ENCODE measurements around the gene SDC3.

DNA sequence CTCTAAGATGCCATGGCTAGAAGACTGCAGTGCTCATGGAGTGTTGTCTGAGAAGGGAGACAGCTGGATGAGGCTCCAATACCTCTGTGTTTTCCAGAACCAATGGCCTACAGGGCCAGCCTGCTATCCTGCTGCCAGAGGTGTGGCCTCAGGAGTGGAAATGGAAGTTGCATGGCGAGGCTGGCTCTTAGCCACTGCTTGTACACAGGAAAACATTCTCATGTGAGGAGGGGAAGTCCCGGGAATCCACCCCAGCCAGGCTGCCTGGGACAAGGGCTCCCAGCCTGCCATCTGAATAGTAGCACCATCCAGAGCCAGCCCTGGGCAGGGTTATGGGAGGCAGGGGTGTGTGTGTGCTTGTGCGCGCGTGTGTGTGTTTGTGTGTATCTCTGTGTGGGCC lies 56.5 kb downstream of the SDC3 start:
- TF ChIP-seq, protein P1, sequence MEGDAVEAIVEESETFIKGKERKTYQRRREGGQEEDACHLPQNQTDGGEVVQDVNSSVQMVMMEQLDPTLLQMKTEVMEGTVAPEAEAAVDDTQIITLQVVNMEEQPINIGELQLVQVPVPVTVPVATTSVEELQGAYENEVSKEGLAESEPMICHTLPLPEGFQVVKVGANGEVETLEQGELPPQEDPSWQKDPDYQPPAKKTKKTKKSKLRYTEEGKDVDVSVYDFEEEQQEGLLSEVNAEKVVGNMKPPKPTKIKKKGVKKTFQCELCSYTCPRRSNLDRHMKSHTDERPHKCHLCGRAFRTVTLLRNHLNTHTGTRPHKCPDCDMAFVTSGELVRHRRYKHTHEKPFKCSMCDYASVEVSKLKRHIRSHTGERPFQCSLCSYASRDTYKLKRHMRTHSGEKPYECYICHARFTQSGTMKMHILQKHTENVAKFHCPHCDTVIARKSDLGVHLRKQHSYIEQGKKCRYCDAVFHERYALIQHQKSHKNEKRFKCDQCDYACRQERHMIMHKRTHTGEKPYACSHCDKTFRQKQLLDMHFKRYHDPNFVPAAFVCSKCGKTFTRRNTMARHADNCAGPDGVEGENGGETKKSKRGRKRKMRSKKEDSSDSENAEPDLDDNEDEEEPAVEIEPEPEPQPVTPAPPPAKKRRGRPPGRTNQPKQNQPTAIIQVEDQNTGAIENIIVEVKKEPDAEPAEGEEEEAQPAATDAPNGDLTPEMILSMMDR (IDR thresholded peaks at IDR 0.05), result no peak
- no peak for TF ChIP-seq EP300 (IDR thresholded peaks at IDR 0.05)
- TF ChIP-seq POLR2AphosphoS5 (IDR thresholded peaks at IDR 0.05), result peak in 1 of 4 donors; percentile 22

All from sigmoid colon (tissue), 4 donors.